ENCODE data around the gene NEDD4L.

Gene NEDD4L

GRCh38 chr18:58299936-58300335 lies 255.9 kb downstream of the NEDD4L start:
- ChIA-PET POLR2A (ENCODE audit: low non-redundant PET) (no interaction called here), CTCF (interaction anchor here (0.5 to 0.9 kb wide), 4 partner anchors 22 to 71 kb away, joined by 3 to 6 read pairs (median 4); no protein-coding TSS in a partner anchor)
- no peak for DNase-seq (ENCODE audit: low spot score)
- no peak overlapping the region for H3K27ac ChIP-seq
- TF ChIP-seq, protein P1, sequence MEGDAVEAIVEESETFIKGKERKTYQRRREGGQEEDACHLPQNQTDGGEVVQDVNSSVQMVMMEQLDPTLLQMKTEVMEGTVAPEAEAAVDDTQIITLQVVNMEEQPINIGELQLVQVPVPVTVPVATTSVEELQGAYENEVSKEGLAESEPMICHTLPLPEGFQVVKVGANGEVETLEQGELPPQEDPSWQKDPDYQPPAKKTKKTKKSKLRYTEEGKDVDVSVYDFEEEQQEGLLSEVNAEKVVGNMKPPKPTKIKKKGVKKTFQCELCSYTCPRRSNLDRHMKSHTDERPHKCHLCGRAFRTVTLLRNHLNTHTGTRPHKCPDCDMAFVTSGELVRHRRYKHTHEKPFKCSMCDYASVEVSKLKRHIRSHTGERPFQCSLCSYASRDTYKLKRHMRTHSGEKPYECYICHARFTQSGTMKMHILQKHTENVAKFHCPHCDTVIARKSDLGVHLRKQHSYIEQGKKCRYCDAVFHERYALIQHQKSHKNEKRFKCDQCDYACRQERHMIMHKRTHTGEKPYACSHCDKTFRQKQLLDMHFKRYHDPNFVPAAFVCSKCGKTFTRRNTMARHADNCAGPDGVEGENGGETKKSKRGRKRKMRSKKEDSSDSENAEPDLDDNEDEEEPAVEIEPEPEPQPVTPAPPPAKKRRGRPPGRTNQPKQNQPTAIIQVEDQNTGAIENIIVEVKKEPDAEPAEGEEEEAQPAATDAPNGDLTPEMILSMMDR (conservative IDR thresholded peaks at IDR 0.05; ENCODE audit: low read depth), result no peak

DNA sequence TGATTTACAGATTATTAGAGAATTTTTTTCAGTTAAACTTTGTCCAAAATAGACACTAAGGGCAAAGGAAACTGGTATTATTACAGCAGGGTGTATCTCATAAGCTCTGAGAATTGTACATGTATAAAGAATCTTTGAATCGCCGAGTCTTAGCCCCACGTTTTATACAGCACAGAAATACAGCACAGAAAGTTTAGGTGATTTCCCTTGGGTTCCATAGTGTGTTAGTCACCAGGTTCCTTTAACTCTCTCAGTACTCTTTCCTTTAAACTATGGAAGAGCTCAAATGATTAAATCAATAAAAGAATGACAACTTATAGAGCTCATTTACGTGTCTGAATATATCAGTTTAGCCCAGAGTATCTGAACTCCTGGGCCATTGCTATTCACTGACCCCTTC lies 256.8 kb downstream of the NEDD4L start:
- TF ChIP-seq, protein P1 (conservative IDR thresholded peaks at IDR 0.05; ENCODE audit: low read depth), result no peak
- POLR2A ChIA-PET (ENCODE audit: low non-redundant PET), result no interaction called here
- no peak overlapping the region for H3K27ac ChIP-seq
- DNase-seq (ENCODE audit: low spot score), result no peak
- CTCF ChIA-PET, result interaction anchor here (0.6 to 0.9 kb wide), 2 partner anchors 21 to 329 kb away, joined by 3 to 4 read pairs; no protein-coding TSS in a partner anchor

DNA sequence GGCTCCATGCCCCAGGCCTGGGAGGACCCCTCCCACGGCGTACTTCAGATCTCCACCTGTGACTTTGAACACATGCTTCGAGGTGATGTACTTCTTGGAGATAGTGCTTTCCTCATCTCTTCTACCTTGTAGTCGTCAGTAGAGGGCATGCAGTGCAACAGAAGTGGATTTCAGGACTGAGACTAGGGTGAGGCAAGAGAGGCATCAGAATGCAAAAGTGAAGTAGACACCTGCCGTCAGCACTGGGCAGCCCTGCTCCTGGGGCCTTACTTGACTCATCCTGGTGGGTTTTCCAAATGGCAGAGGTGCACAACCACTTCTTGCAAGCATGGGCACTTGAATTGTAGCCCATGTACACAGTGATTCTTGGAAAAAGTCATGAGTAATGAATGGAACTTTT lies 258.8 kb downstream of the NEDD4L start:
- CTCF ChIA-PET, result interaction anchor here (0.9 kb wide), 1 partner anchor 850 kb away, joined by 3 read pairs; no protein-coding TSS in a partner anchor
- H3K27ac ChIP-seq, result no peak overlapping the region
- no peak for DNase-seq (ENCODE audit: low spot score)
- POLR2A ChIA-PET (ENCODE audit: low non-redundant PET), result no interaction called here
- TF ChIP-seq, protein P1 (conservative IDR thresholded peaks at IDR 0.05; ENCODE audit: low read depth), result no peak

- no peak for DNase-seq (ENCODE audit: low spot score)
- TF ChIP-seq, protein P1 (conservative IDR thresholded peaks at IDR 0.05; ENCODE audit: low read depth), result no peak
- no peak overlapping the region for H3K27ac ChIP-seq
- CTCF ChIA-PET, result interaction anchor here (0.7 kb wide), 1 partner anchor 220 kb away, joined by 3 read pairs; no protein-coding TSS in a partner anchor
- POLR2A ChIA-PET (ENCODE audit: low non-redundant PET), result no interaction called here
Measured at GRCh38 chr18:58303363-58303762, 259.3 kb downstream of the NEDD4L start.

- TF ChIP-seq, protein P1 (conservative IDR thresholded peaks at IDR 0.05; ENCODE audit: low read depth), result no peak
- no peak for DNase-seq (ENCODE audit: low spot score)
- ChIA-PET POLR2A (ENCODE audit: low non-redundant PET) (no interaction called here), CTCF (no interaction called here)
- no peak overlapping the region for H3K27ac ChIP-seq
Measured at GRCh38 chr18:58305792-58306191, 261.8 kb downstream of the NEDD4L start.

DNA sequence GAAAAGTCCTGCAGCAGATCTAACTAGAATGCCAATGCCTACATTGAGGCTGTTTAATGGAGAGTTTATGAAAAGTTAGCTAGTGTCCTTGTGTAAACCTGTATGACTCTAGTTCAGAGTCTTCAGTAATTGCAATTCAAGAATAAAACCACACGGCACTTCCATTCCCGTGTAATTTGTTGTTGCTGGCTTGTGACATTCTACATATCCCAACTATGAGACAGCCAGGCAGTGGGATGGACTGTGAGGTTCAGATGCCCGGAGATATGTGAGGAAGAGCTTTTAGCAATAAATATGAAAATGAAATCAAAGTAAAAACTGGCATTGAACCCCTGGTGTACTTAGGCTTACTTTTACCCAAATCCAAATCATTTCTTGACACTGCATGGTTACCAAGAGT lies 263.4 kb downstream of the NEDD4L start:
- POLR2A ChIA-PET (ENCODE audit: low non-redundant PET), result no interaction called here
- CTCF ChIA-PET, result interaction anchor here (0.6 kb wide), 1 partner anchor 792 kb away, joined by 3 read pairs; no protein-coding TSS in a partner anchor
- TF ChIP-seq, protein P1 (conservative IDR thresholded peaks at IDR 0.05; ENCODE audit: low read depth), result no peak
- no peak for DNase-seq (ENCODE audit: low spot score)
- H3K27ac ChIP-seq, result no peak overlapping the region
